Activated CD4-positive, alpha-beta T cell treated with anti-CD3 and anti-CD28 coated beads, Interleukin-10, Interleukin-2, amounts not matched to agents 100 ng/mL and 50 ng/mL, durations not matched to agents 16 hours and 8 hours (primary cell): ENCODE results near the gene ABL1.
"Not testable (repeated sequence)": the region's sequence is repeated elsewhere in the genome, so short reads cannot be mapped to it uniquely, and the experiment has no call there.

Experiments
- DNase-seq: peaks from one replicate; pipeline ENCODE4 v3.0.0-alpha.2; 2020

Gene ABL1

DNA sequence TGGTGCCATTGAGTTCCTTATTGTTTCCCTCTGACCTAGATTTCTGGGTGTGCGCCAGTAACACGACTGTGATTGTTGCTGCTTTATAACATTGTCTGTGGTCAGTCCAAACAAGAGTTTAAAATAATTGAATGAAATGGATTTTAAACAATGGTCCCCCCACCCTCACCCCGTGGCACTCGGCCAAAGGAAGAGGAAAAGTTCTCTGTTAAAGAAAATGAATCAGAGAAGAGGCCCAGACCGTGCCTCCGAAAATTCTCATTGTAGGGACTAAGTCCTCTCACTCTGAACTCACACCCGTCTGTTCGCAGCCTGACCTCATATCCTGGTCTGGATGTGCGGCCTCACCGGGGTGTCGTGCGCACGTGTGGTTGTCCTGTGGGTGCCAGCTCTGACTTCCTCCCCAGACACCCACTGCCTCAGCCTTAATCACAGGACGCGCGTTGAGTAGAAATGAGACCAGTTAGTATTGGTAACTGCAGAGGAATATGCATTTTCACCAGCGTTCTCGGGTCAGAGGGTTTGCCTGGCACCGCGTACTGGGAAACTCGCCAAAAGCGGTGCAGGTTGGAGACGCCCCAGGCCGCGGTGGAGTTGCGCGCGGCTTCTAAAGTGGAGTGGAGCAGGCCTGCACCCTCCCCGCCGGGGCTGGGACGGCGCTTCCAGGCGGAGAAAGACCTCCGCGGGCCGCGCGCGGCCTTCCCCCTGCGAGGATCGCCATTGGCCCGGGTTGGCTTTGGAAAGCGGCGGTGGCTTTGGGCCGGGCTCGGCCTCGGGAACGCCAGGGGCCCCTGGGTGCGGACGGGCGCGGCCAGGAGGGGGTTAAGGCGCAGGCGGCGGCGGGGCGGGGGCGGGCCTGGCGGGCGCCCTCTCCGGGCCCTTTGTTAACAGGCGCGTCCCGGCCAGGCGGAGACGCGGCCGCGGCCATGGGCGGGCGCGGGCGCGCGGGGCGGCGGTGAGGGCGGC is at the start of gene ABL1:
Gene ABL1 (plus strand): TSS at position 884 of the 966 bp plus-strand sequence. CDS start 193 bp downstream, outside the sequence.
- peak; percentile 90 for DNase-seq

DNA sequence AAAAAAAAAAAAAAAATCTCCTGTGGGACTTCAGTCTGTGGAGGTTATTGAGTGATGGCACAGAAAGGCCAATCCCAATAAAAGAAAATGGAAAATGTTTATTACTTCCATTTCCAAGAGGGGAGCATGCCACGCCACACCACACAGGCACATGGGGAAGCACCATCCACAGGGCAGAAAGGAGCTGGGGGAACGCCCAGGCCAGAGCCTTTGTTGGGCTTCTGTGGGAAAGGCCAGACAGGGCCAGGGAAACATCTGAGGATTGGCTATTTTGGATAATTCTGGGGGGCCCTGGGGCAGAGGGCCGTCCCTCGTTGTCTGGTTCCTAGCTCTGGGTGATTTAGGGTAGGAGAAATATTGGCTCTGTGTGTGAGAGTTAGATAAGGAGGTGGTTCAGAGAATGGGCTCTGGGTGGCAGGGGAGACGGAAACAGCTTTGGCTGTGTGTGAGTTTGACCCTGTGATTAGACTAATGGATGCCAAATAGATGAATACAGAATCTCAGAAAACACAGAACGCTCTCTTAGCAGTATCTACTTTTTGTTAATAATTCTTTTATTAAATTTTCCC is 49.0 kb upstream of the ABL1 start:
- no peak for DNase-seq

DNA sequence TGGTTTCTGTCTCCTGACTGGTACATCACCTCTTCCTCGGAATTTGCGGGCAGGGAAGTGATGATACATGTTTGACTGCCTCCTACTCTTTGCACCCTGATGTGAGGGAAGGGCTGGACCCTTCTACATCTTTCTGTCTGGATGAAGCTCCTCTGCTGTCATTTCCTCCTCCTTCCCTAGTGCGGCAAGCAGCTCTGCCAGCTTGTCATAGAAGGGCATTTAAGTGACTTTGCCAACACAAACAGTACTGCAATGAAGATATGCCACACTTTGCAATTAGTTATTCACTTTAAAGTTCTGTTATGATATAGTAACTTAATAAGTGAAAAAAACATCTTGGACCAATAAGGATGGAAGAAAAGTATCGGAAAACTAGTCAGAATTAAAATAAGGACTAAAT is 48.5 kb upstream of the ABL1 start:
- DNase-seq: no peak

DNA sequence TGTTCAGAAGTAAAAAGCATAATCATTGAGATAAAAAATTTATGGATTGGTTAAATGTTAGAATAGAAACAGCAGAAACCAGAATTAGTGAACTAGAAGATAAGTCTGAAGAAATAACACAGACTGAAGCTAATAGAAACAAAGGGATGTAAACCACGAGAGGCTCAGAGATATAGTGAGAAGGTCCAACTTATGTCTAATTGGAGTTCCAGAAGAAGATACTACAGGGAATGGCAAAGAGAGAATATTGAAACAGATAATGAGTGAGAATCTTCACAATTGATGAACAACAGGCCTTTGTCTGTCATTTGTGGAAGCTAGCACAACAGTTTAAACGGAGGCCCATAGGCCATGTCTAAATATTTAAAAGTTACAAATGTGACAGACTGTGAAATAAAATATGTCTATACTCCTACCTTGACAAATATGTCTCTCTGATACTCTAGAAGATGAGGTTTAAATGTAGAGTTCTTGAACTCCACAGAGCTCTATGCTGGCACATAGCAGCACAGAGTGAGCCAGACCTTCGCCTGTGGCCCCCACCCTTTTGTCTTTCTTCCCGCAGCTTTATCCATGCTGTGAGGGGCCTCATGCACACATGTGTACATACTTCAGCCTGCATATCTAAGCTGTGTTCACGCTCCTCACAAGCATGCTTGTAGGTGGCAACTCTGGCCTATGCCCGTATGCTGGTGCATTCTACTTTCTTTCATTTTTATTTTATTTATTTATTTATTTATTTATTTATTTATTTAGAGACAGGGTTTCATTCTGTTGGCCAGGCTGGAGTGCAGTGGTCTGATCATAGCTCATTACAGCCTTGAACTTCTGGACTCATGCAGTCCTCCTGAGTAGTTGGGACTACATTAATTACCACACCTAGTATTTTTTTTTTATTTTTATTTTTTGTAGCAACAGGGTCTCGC is 45.0 kb upstream of the ABL1 start:
- no peak for DNase-seq

DNA sequence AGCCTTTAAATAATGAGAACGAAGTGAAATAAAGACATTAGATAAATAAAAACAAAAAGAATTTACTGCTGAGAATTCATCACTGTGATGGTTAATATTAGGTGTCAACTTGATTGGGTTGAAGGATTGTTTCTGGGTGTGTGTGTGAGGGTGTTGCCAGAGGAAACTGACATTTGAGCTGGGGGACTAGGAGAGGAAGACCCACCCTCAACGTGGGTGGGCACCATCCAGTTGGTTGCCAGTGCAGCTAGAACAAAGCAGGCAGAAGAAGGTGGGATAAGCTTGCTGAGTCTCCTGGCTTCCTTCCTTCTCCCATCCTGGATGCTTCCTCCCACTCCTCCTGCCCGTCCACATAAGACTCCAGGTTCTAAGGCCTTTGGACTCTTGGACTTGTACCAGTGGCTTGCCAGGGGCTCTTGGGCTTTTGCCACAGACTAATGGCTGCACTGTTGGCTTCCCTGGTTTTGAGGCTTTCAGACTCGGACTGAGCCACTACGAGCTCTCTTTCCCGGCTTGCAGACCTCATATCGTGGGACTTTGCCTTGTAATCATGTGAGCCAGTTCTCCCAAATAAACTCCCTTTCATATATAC is 43.7 kb upstream of the ABL1 start:
- no peak for DNase-seq

DNA sequence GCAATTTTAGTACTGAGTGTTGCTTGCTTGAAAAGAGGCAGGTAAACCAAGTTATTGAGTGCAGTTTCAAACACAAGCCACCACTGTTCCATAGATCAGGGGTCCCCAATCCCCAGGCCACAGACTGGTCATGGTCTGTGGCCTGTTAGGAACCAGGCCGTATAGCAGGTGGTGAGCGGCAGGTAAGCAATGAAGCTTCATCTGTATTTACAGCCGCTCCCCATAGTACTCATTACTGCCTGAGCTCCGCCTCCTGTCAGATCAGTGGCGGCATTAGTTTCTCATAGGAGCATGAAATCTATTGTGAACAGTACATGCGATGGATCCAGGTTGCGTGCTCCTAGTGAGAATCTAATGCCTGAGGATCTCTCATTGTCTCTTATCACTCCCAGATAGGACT is 41.5 kb upstream of the ABL1 start:
- no peak for DNase-seq

DNA sequence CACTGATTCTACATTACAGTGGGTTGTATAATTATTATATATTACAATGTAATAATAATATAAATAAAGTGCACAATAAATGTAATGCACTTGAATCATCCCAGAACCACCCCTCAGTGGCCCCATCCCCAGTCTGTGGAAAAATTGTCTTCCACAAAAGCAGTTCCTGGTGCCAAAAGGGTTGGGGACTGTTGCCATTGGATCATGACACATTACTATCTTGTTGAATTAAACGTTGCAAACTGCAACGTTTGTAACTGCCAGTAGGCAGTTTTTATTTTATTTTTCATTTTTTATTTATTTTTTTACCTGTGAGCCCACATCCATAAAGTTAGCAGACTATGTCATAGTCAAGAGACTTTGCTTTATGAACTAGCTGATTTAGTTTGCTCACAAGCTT is 41.0 kb upstream of the ABL1 start:
- DNase-seq: not testable (repeated sequence)

DNA sequence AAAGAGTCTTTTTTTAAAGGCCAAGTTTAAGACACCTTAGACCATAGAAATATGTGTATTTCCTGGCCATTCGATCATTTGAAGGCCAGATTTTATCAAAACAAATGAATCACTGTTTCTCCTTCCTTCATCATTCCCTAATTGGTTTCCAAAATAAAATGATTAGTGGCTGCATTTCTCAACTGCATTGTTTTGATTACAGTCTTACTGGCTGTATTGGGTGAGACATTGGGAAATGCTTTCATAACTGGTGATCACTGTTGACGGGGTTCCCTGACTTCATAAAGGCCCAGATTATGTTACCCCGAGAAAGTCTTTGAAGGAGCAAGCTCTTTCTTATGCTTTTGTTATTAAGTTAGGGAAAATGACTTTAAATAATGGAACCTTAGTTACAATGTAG is 40.6 kb upstream of the ABL1 start:
- DNase-seq: not testable (repeated sequence)

DNA sequence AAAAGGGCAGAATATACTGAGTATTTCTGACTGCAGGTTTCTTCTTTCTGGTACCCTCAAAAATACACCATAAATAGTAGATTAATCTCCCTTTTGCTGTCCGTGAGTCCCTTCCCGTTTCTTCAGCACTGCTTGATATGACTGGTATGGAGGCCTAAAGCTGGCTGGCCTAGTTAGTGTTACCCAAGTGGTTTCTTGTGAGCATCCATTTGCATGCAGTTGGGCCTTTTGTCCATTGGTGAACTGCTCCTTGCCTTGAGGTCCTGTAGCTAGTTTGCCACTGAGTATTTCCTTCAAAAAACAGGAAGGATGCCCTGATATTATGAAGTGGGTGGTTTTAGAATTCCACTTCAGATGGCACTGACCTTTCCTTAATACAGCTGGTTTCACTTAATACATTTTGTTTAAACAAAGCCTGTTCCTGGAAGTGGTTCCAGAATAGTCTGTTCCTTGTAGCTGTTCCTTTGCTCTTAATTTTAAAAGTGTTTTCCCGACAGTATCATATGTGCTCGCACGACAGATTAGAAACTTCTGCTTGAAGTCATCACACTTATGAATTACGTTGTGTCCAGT is 40.0 kb upstream of the ABL1 start:
- no peak for DNase-seq

DNA sequence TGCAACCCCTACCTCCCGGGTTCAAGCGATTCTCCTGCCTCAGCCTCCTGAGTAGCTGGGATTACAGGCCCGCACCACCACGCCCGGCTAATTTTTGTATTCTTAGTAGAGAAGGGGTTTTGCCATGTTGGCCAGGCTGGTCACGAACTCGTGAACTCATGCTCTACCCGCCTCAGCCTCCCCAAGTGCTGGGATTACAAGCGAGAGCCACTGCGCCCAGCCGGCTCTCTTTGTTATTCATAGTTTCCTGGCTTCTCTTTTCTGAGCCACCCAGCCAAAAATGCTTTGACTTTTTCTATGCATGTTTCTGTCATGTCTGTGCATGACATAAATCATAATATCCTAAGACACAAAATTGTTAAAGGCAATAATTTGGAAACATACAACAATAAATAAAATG is 31.9 kb upstream of the ABL1 start:
- not testable (repeated sequence) for DNase-seq

DNA sequence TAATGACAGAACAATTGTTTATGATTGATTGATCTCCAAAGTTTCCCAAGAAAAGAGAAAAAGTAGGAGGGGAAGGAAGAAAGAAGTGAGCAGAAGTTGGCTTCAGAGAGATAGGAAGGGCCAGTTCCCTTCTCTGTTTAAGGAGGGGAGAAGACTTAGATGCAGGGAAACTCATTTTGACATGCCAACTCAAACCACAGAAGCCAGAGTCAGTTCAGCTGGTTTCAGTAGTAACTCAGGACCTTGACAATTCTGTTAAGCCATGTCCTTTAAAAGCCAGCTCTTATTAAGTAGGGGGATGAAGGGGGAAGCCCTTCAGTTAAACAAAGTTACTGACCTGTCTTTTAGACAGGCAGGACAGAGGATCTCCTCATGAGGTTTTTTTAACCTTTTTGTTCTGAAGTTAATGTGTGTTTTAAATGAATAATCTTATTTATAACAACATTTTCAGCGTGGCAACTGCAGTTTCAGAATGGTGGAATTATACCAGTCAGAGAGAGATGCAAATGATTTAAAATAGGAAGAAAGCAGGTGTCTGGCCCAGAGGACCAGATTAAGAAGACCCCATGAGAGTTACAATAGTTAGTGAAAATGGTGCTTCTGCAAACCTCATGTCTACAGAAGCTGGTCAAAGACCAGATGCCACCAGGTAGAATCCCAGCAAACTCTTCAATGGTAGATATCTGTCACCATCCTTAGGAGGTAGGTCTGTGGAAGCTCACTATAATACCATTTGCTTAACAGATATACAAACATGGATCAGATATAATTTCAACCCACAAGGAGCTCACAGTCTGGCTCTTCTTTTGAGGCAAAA is 29.3 kb upstream of the ABL1 start:
- peak; percentile 18 for DNase-seq

DNA sequence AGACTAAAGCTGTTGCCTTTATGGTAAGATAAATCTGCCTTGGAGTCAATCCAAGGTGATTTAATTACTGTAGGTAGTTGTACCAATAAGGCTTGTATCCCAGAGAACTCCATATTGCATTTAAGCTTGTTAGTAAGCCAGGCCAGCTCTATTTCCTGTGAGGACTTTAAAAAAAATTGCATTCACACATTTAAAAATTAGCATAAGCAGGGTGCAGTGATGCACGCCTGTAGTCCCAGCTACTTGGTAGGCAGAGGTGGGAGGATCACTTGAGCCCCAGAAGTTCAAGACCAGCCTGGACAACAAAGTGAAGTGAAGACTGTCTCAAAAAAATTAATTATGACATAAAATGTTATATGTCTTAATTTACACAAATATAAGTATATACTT is 28.7 kb upstream of the ABL1 start:
- DNase-seq: no peak

DNA sequence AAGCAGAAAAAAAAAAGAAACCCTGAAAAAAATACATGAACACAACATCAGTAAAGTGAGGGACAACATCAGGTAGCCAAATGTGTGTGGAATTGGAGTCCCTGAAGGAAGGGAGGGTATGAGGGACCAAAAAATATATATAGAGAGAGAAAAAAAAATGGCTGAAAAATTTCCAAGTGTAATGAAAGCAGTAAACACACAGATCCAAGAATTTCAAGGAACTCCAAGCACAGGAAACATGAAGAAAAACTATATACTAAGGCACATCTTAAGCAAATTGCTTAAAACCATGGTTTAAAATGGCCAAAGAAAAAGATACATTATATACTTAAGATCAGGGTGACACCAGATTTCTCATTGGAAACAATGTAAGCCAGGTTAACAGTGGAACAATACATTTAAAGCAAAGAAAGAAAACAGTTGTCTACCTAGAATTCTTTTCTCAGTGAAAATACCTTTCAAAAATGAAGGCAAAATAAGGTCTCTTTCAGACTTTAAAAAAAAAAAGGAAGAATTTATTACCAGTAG is 24.4 kb upstream of the ABL1 start:
- no peak for DNase-seq

DNA sequence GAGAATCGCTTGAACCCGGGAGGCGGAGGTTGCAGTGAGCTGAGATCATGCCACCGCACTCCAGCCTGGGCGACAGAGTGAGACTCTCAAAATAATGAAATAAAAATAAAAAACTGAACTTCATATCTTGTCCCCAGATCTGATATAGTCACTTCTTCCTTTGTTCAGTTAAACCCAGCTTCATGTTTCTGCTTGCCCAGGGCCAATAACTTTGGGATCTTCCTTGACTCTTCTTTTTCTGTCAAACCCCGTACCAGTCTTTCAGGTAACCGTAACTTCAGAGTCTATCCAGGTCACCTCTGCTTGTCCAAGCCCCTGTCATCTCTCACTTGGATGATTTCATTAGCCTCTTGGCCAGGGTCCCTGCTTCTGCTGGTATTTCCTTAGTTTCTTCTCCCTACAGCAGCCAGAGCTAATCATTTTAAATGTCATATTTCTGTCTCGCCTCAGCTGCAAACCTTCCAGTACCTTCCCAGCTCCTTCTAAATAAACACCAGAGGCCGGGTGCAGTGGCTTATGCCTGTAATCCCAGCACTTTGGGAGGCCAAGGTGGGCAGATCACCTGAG is 19.7 kb upstream of the ABL1 start:
- DNase-seq: no peak

DNA sequence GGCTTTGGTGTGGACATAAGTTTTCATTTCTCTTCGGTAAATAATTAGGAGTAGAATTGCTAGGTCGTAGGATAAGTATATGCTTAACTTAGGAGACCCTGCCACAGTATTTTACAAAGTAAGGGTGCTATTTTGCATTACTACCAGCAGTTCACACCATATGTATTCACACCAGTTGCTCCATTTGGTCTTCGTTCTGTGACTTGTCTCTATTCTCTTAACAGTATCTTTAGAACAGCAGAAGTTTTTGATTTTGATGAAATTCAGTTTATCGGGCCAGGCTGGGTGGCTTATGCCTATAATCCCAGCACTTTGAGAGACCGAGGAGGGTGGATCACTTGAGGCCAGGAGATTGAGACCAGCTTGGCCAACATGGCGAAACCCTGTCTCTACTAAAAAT is 17.1 kb upstream of the ABL1 start:
- DNase-seq: no peak

DNA sequence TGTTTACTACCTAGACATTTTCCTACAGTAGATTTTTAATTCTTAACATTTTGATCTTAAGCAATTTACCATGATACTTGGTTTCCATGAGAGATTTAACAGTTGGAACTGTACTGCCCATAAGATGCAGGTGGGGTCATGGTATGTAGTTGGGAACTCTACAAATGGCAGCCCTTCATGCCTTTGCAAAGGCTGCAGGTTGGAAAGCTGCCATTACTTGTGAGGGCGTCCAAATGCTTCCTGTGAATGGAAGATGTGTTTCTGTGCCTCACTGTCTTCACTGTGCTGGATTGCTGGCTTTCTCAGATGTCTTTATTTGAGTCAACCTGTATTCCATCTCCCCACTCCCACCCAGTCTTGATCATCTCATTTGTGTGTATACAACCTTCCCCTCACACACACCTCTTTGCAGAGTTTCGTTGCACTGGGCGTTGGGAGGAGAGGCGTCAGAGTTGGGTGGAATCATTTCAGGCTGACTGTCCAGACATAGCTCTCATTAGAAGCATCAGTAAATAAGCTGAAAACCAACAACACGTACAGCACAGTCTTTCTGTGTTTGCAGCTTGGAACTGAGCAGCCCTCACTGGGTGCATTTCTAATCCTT is 14.8 kb upstream of the ABL1 start:
- DNase-seq: no peak

DNA sequence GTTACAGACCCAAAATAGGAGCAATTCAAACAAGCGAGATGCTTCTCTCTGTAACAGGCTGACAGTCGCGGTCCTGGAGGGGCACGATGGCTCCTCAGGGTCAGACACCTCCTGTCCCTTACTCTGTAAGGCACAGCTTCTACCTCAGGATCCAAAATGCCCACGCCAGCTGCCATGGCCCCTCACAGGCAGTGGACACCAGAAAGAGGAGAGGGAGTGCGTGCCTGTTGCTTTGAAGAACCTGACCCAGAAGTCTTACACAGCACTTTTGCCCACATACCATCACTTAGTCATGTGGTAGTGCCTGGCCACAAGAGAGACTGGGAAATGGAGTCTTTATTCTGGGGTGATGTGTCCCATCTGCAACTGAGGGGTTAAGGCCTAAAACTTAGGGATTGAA is 11.6 kb upstream of the ABL1 start:
- no peak for DNase-seq

DNA sequence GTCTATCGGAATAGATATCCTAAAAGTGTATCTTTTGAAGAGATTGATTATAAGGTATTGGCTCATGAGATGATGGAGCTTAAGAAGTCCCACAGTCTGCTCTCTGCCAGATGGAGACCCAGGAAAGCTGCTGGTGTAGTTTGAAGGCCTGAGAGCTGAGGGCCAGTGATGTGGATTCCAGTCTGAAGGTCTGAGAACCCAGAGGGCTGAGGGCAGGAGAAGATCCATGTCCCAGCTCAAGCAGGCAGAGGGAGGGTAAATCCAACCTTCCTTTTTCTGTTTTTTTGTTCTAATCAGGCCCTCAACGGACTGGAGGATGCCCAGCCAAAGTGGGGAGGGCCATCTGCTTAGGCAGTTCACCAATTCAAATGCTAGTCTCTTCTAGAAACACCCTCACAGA is 11.0 kb upstream of the ABL1 start:
- no peak for DNase-seq

DNA sequence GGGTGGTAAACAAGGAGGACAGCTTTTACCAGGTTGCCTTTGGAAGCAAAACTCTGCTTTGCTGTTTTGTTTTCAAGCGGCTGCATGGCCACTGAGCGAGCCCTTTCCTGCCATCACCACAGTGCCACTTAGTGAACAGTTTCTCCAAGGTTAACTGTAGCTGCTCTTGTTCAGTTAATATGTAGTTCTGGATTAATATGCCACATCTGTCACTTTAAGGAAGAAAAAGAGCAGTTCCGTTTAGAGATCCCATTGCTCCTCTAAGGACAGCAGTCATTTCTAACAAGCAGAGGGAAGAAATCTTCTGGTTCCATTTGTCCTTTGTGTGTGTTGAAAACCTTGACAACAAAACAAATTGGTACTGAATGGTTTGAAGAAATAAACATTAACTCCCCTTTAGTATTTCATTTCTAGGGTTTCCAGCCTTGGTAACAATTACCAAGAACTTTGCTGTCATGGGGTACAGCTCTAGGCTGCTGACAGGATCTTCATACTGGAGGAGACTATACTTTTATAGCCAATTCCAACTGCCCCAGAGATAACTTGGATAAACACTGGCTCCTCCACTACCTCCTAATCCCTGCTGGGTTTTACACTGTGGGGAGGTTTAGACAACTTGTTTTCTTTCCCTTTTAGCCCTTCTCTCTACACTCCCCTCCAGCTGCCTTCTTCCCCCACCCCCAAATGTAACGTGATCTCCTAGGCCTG is 10.3 kb upstream of the ABL1 start:
- DNase-seq: no peak

DNA sequence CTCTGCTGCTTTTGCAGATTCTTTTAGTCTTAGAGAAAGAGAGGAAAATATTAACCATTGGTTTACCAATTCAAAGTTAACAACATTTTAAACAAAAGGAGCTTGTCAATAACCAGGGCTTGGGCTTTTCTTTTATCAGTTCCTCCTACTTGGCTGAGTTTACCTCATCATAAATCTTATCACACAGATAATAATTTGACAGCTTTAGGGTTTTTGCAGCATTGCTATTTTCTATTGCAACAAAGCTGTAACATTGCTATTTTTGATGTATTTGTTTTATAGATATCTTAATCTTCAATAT is 9.8 kb upstream of the ABL1 start:
- no peak for DNase-seq
